Tibial nerve (tissue), 4 donors: ENCODE data around the gene SIM2.

Experiments
- EP300 ChIP-seq, 2 donors: sonication (generic); formaldehyde crosslinking; IDR thresholded peaks; one replicate each; pipeline ENCODE4 v1.6.1; 2017; ENCODE audit warnings: antibody characterized with exemption in 2 of 2, mild to moderate bottlenecking in 1 of 2
- POLR2A ChIP-seq, 2 donors: fragments of 450-650 bp; IDR thresholded peaks; one replicate each; pipeline ENCODE4 v1.6.1; 2017; ENCODE audit warnings: antibody characterized with exemption in 2 of 2, mild to moderate bottlenecking in 2 of 2, moderate library complexity in 2 of 2
- TF ChIP-seq, protein P1 (sequence below), 5 experiments: fragments of 200-600 bp in 3 of 5; fragments of 450-650 bp in 2 of 5; sonication (generic) in 3 of 5; IDR thresholded peaks; one replicate each; pipeline ENCODE4 v1.5.1; 2016 to 2019; ENCODE audit warnings: antibody characterized with exemption in 5 of 5, mild to moderate bottlenecking in 3 of 5, moderate library complexity in 2 of 5

- TF ChIP-seq, protein P1, sequence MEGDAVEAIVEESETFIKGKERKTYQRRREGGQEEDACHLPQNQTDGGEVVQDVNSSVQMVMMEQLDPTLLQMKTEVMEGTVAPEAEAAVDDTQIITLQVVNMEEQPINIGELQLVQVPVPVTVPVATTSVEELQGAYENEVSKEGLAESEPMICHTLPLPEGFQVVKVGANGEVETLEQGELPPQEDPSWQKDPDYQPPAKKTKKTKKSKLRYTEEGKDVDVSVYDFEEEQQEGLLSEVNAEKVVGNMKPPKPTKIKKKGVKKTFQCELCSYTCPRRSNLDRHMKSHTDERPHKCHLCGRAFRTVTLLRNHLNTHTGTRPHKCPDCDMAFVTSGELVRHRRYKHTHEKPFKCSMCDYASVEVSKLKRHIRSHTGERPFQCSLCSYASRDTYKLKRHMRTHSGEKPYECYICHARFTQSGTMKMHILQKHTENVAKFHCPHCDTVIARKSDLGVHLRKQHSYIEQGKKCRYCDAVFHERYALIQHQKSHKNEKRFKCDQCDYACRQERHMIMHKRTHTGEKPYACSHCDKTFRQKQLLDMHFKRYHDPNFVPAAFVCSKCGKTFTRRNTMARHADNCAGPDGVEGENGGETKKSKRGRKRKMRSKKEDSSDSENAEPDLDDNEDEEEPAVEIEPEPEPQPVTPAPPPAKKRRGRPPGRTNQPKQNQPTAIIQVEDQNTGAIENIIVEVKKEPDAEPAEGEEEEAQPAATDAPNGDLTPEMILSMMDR (IDR thresholded peaks at IDR 0.05), result no peak
- no peak for TF ChIP-seq POLR2A (IDR thresholded peaks at IDR 0.05)
- TF ChIP-seq EP300 (IDR thresholded peaks at IDR 0.05), result no peak
Observed at GRCh38 chr21:36738489-36739126, 39.7 kb downstream of the SIM2 start.
